Measurements from ENCODE around the gene CES4A. TPM values are rescaled to one million over a fixed set of nuclear protein-coding genes. Genes with fewer than 3 reads are reported as not detected.

CES4A gene
- total RNA-seq, 1 donor from 2014 or later, result 13.3 TPM

DNA sequence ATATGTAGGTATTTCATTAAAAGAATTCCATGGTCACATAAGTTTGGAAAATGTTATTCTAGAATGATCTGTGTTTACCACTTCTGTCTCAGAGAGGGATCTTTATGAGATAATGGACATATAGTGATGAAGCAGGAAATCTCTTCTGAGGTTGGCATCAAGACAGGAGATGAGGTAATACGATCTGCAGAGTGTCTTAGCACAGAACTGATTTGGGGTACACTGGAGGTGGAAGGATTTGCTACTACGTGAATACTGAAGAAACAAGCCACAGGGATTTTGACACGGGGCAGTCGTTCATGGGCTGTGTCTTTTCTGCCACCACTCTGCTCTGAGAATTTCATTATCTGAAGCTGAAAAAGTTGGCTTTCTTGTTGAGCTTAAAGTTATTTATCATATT, 46.1 kb downstream of the CES4A start:
- Histone ChIP-seq H3K36me3 (peaks cover 16% of the 10 kb centered on the region), H3K9me3 (no peaks in the 10 kb centered on the region), H3K4me3 (no peak overlapping the region), H3K27me3 (no peaks in the 10 kb centered on the region), H3K4me1 (peaks cover 24% of the 10 kb centered on the region), H3K27ac (no peak overlapping the region)
- DNase-seq, result no peak
- no peak for ATAC-seq
- intact Hi-C loops (cut with DNase I), result no loop called here
- TF ChIP-seq, protein P1, sequence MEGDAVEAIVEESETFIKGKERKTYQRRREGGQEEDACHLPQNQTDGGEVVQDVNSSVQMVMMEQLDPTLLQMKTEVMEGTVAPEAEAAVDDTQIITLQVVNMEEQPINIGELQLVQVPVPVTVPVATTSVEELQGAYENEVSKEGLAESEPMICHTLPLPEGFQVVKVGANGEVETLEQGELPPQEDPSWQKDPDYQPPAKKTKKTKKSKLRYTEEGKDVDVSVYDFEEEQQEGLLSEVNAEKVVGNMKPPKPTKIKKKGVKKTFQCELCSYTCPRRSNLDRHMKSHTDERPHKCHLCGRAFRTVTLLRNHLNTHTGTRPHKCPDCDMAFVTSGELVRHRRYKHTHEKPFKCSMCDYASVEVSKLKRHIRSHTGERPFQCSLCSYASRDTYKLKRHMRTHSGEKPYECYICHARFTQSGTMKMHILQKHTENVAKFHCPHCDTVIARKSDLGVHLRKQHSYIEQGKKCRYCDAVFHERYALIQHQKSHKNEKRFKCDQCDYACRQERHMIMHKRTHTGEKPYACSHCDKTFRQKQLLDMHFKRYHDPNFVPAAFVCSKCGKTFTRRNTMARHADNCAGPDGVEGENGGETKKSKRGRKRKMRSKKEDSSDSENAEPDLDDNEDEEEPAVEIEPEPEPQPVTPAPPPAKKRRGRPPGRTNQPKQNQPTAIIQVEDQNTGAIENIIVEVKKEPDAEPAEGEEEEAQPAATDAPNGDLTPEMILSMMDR (IDR thresholded peaks at IDR 0.05), result no peak

DNA sequence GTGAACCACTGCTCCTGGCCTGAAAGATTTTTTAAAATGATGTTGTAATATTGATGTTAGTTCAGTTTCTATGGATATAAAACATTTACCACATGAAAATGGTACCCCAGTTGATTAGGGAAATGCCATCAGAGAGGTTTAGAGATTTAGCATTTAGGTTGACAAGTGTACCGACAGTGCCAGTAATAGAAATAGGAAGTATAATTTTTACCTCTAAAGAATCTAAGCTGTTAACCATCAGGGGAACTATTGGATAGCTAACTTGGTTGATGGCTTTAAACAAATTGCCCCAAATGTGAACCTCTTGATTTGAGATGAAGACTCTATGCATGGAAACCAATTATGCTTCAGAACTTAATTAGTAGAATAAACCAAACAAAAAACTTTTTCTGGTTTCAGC, 47.0 kb downstream of the CES4A start:
- ATAC-seq (no peak), DNase-seq (no peak)
- intact Hi-C loops (cut with DNase I), result no loop called here
- H3K4me1 ChIP-seq, result peaks cover 23% of the 10 kb centered on the region
- peaks cover 21% of the 10 kb centered on the region for H3K36me3 ChIP-seq
- H3K27ac ChIP-seq, result no peak overlapping the region
- H3K9me3 ChIP-seq, result no peaks in the 10 kb centered on the region
- H3K4me3 ChIP-seq, result no peak overlapping the region
- TF ChIP-seq, protein P1 (IDR thresholded peaks at IDR 0.05), result no peak
- H3K27me3 ChIP-seq, result no peaks in the 10 kb centered on the region

DNA sequence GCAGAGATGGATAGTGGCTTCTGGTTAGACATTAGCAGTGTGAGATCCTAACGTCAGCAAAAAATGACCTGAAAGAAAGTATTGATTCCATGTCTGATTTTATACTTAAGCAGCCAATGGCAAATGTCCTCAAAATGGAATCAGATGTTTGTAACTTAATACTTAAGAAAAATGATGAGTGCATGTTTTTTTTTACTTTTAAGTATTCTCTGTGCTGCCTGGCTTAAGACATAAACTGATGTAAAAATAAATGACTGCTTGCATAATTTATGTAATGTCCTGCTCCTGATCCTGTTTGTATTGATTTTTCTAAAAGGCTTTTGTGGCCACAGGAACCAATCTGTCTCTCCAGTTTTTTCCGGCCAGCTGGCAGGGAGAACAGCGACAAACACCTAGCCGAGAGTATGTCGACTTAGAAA, 47.9 kb downstream of the CES4A start:
- Histone ChIP-seq H3K36me3 (peaks cover 21% of the 10 kb centered on the region), H3K4me1 (peaks cover 13% of the 10 kb centered on the region), H3K9me3 (no peaks in the 10 kb centered on the region), H3K27me3 (no peaks in the 10 kb centered on the region), H3K4me3 (no peak overlapping the region), H3K27ac (no peak overlapping the region)
- intact Hi-C loops (cut with DNase I), result no loop called here
- TF ChIP-seq, protein P1 (IDR thresholded peaks at IDR 0.05), result no peak
- no peak for ATAC-seq
- DNase-seq, result no peak

DNA sequence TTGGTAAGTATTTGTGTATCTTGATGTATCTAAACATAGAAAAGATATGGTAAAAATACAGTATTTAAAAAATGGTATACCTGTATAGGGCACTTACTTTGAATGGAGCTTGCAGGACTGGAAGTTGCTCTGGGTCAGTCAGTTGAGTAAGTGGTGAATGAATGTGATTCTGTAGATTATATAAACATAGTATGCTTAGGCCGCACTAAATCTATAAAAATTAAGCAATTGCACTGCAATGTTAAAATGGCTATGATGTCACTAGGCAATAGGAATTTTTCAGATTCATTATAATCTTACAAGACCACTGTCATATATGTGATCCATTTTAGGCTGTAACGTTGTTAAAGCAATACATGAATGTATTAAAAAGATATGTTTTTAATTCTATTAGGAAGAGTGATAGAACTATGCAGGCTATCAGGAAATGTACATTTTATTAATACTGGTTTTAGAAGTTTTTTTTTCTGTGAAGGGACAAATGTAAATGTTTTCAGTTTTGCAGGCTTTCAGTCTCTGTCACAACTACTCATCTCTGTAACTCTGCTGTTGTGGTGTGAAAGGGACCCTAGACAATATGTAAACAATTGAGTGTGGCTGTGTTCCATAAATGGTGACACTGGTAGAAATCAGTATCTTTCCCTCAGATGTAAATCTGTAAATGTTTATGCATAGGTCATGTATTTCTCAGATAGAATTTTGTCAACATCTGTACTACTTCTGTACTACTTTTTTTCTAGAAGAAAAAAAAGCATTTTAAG, 51.1 kb downstream of the CES4A start:
- no peak for ATAC-seq
- H3K4me3 ChIP-seq, result no peak overlapping the region
- no peak for DNase-seq
- no peaks in the 10 kb centered on the region for H3K27me3 ChIP-seq
- intact Hi-C loops (cut with DNase I), result no loop called here
- H3K36me3 ChIP-seq, result peaks cover 21% of the 10 kb centered on the region
- no peaks in the 10 kb centered on the region for H3K9me3 ChIP-seq
- no peak overlapping the region for H3K27ac ChIP-seq
- peaks cover 8% of the 10 kb centered on the region for H3K4me1 ChIP-seq
- TF ChIP-seq, protein P1 (IDR thresholded peaks at IDR 0.05), result no peak

DNA sequence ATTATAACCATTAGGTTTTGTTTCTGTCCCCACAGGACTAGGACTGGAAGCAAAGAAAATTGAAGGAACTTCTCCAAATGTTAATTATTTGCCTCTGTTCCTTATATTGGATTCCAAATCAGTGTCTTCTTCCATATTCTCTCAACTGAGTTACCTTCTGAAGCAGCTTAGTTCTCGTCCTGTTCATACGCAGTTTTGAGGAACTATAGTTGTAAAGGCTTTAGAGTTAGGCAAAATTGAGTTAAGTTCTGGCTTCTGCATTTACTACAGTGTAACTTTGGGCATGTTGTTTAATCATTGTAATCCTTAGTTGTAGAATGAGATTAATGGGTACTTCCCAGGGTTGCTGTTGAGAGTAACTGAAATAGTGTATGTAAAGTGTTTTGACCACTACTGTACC, 51.8 kb downstream of the CES4A start:
- Histone ChIP-seq H3K27ac (no peak overlapping the region), H3K4me3 (no peak overlapping the region), H3K36me3 (peaks cover 21% of the 10 kb centered on the region), H3K27me3 (no peaks in the 10 kb centered on the region), H3K4me1 (peaks cover 2% of the 10 kb centered on the region), H3K9me3 (no peaks in the 10 kb centered on the region)
- intact Hi-C loops (cut with DNase I), result no loop called here
- DNase-seq (no peak), ATAC-seq (no peak)
- TF ChIP-seq, protein P1 (IDR thresholded peaks at IDR 0.05), result no peak
